CD4-positive, alpha-beta T cell treated with Interleukin-4 for 4 hours (primary cell): ENCODE measurements around the gene DCT.
"Not testable (repeated sequence)": the region's sequence is repeated elsewhere in the genome, so short reads cannot be mapped to it uniquely, and the experiment has no call there.

ENCODE experiments used
- DNase-seq: peaks from one replicate; pipeline ENCODE4 v3.0.0-alpha.2; 2020

Gene DCT

GRCh38 chr13:94479616-94480015, at the start of gene DCT:
Gene DCT (minus strand): TSS chr13:94479682. CDS start chr13:94479255, 427 bp downstream.
- DNase-seq: no peak

- DNase-seq: not testable (repeated sequence)
Measured at GRCh38 chr13:94526956-94527355, 47.5 kb upstream of the DCT start.

- no peak for DNase-seq
Measured at GRCh38 chr13:94525781-94526180, 46.3 kb upstream of the DCT start.

- DNase-seq: no peak
Measured at GRCh38 chr13:94524407-94524806, 44.9 kb upstream of the DCT start.

- no peak for DNase-seq
Measured at GRCh38 chr13:94520001-94520400, 40.5 kb upstream of the DCT start.

- no peak for DNase-seq
Measured at GRCh38 chr13:94516456-94516855, 37.0 kb upstream of the DCT start.

GRCh38 chr13:94515911-94516310, 36.4 kb upstream of the DCT start:
- no peak for DNase-seq

- DNase-seq: no peak
Measured at GRCh38 chr13:94515374-94515773, 35.9 kb upstream of the DCT start.

GRCh38 chr13:94513026-94513425, 33.5 kb upstream of the DCT start:
- DNase-seq: no peak

GRCh38 chr13:94505730-94506129, 26.2 kb upstream of the DCT start:
- DNase-seq: no peak

- no peak for DNase-seq
Measured at GRCh38 chr13:94503851-94504250, 24.4 kb upstream of the DCT start.

- DNase-seq: not testable (repeated sequence)
Measured at GRCh38 chr13:94498831-94499230, 19.3 kb upstream of the DCT start.

- DNase-seq: no peak
Measured at GRCh38 chr13:94495806-94496205, 16.3 kb upstream of the DCT start.

- DNase-seq: no peak
Measured at GRCh38 chr13:94494026-94494425, 14.5 kb upstream of the DCT start.

- no peak for DNase-seq
Measured at GRCh38 chr13:94487043-94487442, 7.6 kb upstream of the DCT start.

- no peak for DNase-seq
Measured at GRCh38 chr13:94483970-94484369, 4.5 kb upstream of the DCT start.

- no peak for DNase-seq
Measured at GRCh38 chr13:94481941-94482340, 2.5 kb upstream of the DCT start.

GRCh38 chr13:94480672-94481145, 1.2 kb upstream of the DCT start:
- DNase-seq: no peak

- no peak for DNase-seq
Measured at GRCh38 chr13:94478913-94479312, 569 bp downstream of the DCT start.

- DNase-seq: no peak
Measured at GRCh38 chr13:94470126-94470525, 9.4 kb downstream of the DCT start.

- no peak for DNase-seq
Measured at GRCh38 chr13:94464771-94465170, 14.7 kb downstream of the DCT start.

GRCh38 chr13:94462670-94463069, 16.8 kb downstream of the DCT start:
- DNase-seq: no peak

- no peak for DNase-seq
Measured at GRCh38 chr13:94459116-94459515, 20.4 kb downstream of the DCT start.

GRCh38 chr13:94455414-94455813, 24.1 kb downstream of the DCT start:
- no peak for DNase-seq

- no peak for DNase-seq
Measured at GRCh38 chr13:94454906-94455305, 24.6 kb downstream of the DCT start.

- DNase-seq: no peak
Measured at GRCh38 chr13:94454334-94454733, 25.1 kb downstream of the DCT start.
